T-helper 17 cell (primary cell): ENCODE measurements around the gene KRT36. TPM values are rescaled to one million over a fixed set of nuclear protein-coding genes. Genes with fewer than 3 reads are reported as not detected.

ENCODE experiments used
- ATAC-seq: fragments of 150-1000 bp; cut with Tn5 transposase; 2 replicates; pipeline ENCODE4 v1.10.0; 2021; ENCODE audit warnings: mild to moderate bottlenecking, moderate library complexity
- DNase-seq, 3 donors: peaks; one replicate each; pipeline versions ENCODE4 v3.0.0 to v3.0.0-alpha.2; 2020 to 2021
- H3K9me3 ChIP-seq: one replicate; pipeline ENCODE4 v1.7.0; 2013; ENCODE audit warnings: low read length, mild to moderate bottlenecking; ENCODE audit not compliant: control insufficient read depth, poor library complexity, severe bottlenecking
- H3K27ac Mint-ChIP-seq: one replicate; pipeline ENCODE4 v1.8.0; 2022; ENCODE audit warnings: mild to moderate bottlenecking, moderate library complexity, mixed read lengths
- H3K27me3 Mint-ChIP-seq: one replicate; pipeline ENCODE4 v1.8.0; 2022; ENCODE audit warnings: mixed read lengths
- H3K36me3 Mint-ChIP-seq: one replicate; pipeline ENCODE4 v1.8.0; 2022; ENCODE audit warnings: low read depth, mixed read lengths
- H3K4me1 Mint-ChIP-seq: one replicate; pipeline ENCODE4 v1.8.0; 2022; ENCODE audit warnings: mild to moderate bottlenecking, mixed read lengths
- H3K4me3 Mint-ChIP-seq: one replicate; pipeline ENCODE4 v1.8.0; 2022; ENCODE audit warnings: mild to moderate bottlenecking, moderate library complexity, mixed read lengths
- total RNA-seq, 4 donors: library from RNA in 2 of 4; stranded (reverse) in 2 of 4; gene quantifications; one replicate each; pipeline ENCODE4 v1.2.3 and lab custom pipeline; 2022 to 2026

KRT36 gene
- total RNA-seq, 2 donors from 2014 or later, result not detected

- H3K36me3 Mint-ChIP-seq, result no peaks in the 10 kb centered on the region
- H3K4me3 Mint-ChIP-seq, result no peak overlapping the region
- no peaks in the 10 kb centered on the region for H3K9me3 ChIP-seq
- no peak for ATAC-seq
- no peaks in the 10 kb centered on the region for H3K4me1 Mint-ChIP-seq
- DNase-seq, result no peak
- H3K27me3 Mint-ChIP-seq, result peaks cover 30% of the 10 kb centered on the region
- no peak overlapping the region for H3K27ac Mint-ChIP-seq
These were observed 42.9 kb downstream of the KRT36 start for GRCh38 chr17:41446806-41447205.

GRCh38 chr17:41444640-41445039, 45.1 kb downstream of the KRT36 start:
- no peaks in the 10 kb centered on the region for H3K4me1 Mint-ChIP-seq
- no peak overlapping the region for H3K27ac Mint-ChIP-seq
- DNase-seq, result no peak
- no peak for ATAC-seq
- peaks cover 41% of the 10 kb centered on the region for H3K27me3 Mint-ChIP-seq
- H3K36me3 Mint-ChIP-seq, result no peaks in the 10 kb centered on the region
- H3K9me3 ChIP-seq, result no peaks in the 10 kb centered on the region
- H3K4me3 Mint-ChIP-seq, result no peak overlapping the region

- H3K9me3 ChIP-seq, result no peaks in the 10 kb centered on the region
- Mint-ChIP-seq H3K27ac (peak overlapping the region; percentile 49), H3K4me1 (peaks cover 2% of the 10 kb centered on the region), H3K36me3 (no peaks in the 10 kb centered on the region), H3K27me3 (peaks cover 42% of the 10 kb centered on the region), H3K4me3 (no peak overlapping the region)
- ATAC-seq (no peak), DNase-seq (no peak)
These were observed 45.5 kb downstream of the KRT36 start for GRCh38 chr17:41444186-41444585.

DNA sequence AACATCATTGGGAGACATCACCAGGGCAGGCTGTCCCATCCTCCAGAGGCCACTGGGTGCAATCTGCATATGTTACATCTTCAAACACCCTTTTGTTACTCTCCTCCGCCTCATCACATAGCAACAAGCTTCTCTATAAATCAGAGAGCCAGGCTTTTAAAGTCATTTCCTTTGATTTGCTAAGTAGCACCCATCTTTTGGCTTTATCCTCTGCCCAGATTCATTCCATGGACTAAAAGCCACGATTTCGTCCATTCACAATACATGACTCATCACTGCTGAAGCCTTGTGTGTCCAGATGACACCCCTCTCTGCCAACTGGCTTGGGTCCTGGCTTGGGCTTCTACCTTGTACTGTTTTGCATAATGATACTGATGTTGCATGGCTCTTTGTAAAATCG, 47.0 kb downstream of the KRT36 start:
- no peak overlapping the region for H3K27ac Mint-ChIP-seq
- DNase-seq, result no peak
- ATAC-seq, result no peak
- H3K4me3 Mint-ChIP-seq, result no peak overlapping the region
- H3K27me3 Mint-ChIP-seq, result peaks cover 41% of the 10 kb centered on the region
- H3K4me1 Mint-ChIP-seq, result peaks cover 2% of the 10 kb centered on the region
- no peaks in the 10 kb centered on the region for H3K9me3 ChIP-seq
- no peaks in the 10 kb centered on the region for H3K36me3 Mint-ChIP-seq

DNA sequence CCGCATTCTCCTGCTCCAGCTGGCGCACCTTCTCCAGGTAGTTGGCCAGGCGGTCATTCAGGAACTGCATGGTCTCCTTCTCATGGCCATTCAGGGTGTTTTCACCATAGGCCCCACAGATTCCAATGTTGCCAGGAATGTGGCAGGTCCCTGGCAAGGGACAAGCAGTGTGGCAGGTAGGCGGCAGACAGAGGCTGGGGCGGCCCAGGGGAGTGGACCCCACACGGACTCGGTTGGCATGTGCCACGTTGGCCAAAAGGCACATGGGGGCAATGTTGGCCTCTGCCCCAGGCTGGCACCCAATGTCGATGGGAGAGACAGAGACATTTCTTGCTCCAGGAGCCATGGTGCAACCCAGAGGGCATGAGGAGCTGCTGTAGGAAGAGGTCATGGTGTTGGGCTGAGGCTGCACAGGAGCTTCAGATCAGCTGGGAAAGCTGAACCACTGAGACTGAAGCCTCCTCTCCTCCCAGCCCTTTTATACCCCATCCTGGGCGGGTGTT, 49.1 kb downstream of the KRT36 start, which contains the start of gene KRT38:
Gene KRT38 (minus strand): TSS at position 453 of the 503 bp plus-strand sequence. CDS start 62 bp downstream, at position 391.
- H3K36me3 Mint-ChIP-seq, result no peaks in the 10 kb centered on the region

GRCh38 chr17:41439375-41439774, 50.3 kb downstream of the KRT36 start:
- H3K9me3 ChIP-seq, result no peaks in the 10 kb centered on the region
- H3K27me3 Mint-ChIP-seq, result peaks cover 31% of the 10 kb centered on the region
- peaks cover 2% of the 10 kb centered on the region for H3K4me1 Mint-ChIP-seq
- peak overlapping the region; percentile 54 for H3K27ac Mint-ChIP-seq
- H3K4me3 Mint-ChIP-seq, result no peak overlapping the region
- no peak for DNase-seq
- ATAC-seq, result no peak
- H3K36me3 Mint-ChIP-seq, result no peaks in the 10 kb centered on the region

More for the DNA sequence above, 49.1 kb downstream of the KRT36 start, which contains the start of gene KRT38:
- H3K9me3 ChIP-seq, result no peaks in the 10 kb centered on the region
- DNase-seq (no peak), ATAC-seq (no peak)
- Mint-ChIP-seq H3K27ac (no peak within 1 kb of the TSS), H3K4me1 (peaks cover 2% of the 10 kb centered on the region), H3K27me3 (peaks cover 31% of the 10 kb centered on the region), H3K4me3 (no peak within 1 kb of the TSS)

DNA sequence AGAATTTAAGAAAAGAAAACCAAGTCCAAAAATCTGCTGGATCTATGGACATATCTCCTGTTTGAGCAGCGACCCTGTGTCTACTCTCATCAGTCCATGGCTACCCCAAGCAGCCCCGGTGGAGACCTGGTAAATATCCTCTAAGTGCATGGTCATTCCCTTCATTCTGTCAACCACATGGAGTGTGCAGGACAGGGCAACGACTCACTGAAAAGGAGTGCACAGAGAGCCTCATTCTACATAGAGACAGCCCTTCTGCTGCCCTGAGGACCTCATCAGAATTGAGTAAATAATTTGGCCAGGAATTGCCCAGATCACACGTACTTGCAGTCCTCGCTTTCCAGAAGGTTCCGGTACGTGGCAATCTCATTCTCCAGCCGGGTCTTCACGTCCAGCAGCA, 51.9 kb downstream of the KRT36 start:
- Mint-ChIP-seq H3K4me3 (no peak overlapping the region), H3K27ac (no peak overlapping the region), H3K4me1 (peaks cover 2% of the 10 kb centered on the region), H3K36me3 (no peaks in the 10 kb centered on the region), H3K27me3 (peaks cover 21% of the 10 kb centered on the region)
- H3K9me3 ChIP-seq, result no peaks in the 10 kb centered on the region
- DNase-seq (no peak), ATAC-seq (no peak)

DNA sequence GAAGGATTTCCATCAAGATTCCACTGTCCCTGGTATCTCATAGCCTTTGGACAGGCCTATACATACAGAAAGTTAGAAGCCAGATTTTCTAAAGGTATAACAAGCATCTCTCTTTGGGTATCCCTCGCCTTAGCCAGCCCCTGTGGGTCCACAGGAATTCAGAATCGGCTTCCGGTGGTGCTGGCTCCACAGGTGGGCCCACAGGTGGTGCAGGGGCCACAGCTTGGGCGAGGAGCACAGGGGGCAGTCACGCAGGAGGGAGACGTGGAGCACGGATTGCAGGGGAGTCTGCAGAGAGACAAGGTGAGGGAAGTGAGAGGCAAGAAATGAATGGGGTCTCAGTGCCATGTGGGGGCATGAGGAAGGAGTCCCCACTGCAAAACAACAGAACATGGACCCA, 52.5 kb downstream of the KRT36 start:
- H3K27me3 Mint-ChIP-seq, result peaks cover 21% of the 10 kb centered on the region
- H3K27ac Mint-ChIP-seq, result no peak overlapping the region
- no peak for DNase-seq
- no peaks in the 10 kb centered on the region for H3K9me3 ChIP-seq
- no peak for ATAC-seq
- H3K4me3 Mint-ChIP-seq, result no peak overlapping the region
- no peaks in the 10 kb centered on the region for H3K36me3 Mint-ChIP-seq
- peaks cover 2% of the 10 kb centered on the region for H3K4me1 Mint-ChIP-seq

Other genes starting within 250 kb of the KRT36 start
- not detected for gene KRTAP9-4, start 240.2 kb downstream of the KRT36 start, total RNA-seq
- not detected for gene KRTAP9-9, start 234.5 kb downstream of the KRT36 start, total RNA-seq
- not detected for gene KRTAP9-6, start 224.5 kb downstream of the KRT36 start, total RNA-seq
- not detected for gene KRTAP9-7, start 214.2 kb downstream of the KRT36 start, total RNA-seq
- gene KRTAP29-1, start 187.1 kb downstream of the KRT36 start, total RNA-seq, result not detected
- gene KRTAP16-1, start 180.6 kb downstream of the KRT36 start, total RNA-seq, result under 1 TPM; 0.17 to 0.34 TPM
- gene KRTAP17-1, start 174.2 kb downstream of the KRT36 start, total RNA-seq, result not detected
- not detected for gene KRT33A, start 139.1 kb downstream of the KRT36 start, total RNA-seq
- gene KRT33B, start 120.1 kb downstream of the KRT36 start, total RNA-seq, result not detected
- not detected for gene KRT34, start 107.6 kb downstream of the KRT36 start, total RNA-seq
- gene KRT31, start 92.3 kb downstream of the KRT36 start, total RNA-seq, result not detected
- gene KRT37, start 65.3 kb downstream of the KRT36 start, total RNA-seq, result not detected
- gene KRT38, start 48.9 kb downstream of the KRT36 start, total RNA-seq, result not detected
- not detected for gene KRT32, start 22.5 kb downstream of the KRT36 start, total RNA-seq
- gene KRT35, start 8.8 kb downstream of the KRT36 start, total RNA-seq, result not detected
- not detected for gene KRT13, start 15.7 kb upstream of the KRT36 start, total RNA-seq
- not detected for gene KRT15, start 29.0 kb upstream of the KRT36 start, total RNA-seq
- gene KRT19, start 38.4 kb upstream of the KRT36 start, total RNA-seq, result not detected
- not detected for gene KRT9, start 82.1 kb upstream of the KRT36 start, total RNA-seq
- not detected for gene KRT14, start 97.0 kb upstream of the KRT36 start, total RNA-seq
- not detected for gene KRT16, start 122.9 kb upstream of the KRT36 start, total RNA-seq
- gene KRT17, start 134.7 kb upstream of the KRT36 start, total RNA-seq, result not detected
- 1,000 to 10,000 TPM; 2,426 to 2,697 TPM for gene EIF1, start 199.0 kb upstream of the KRT36 start, total RNA-seq
- gene GAST, start 222.4 kb upstream of the KRT36 start, total RNA-seq, result not detected
- gene HAP1, start 244.7 kb upstream of the KRT36 start, total RNA-seq, result 1 to 10 TPM in 1 of 2 donors, under 1 TPM in 1; 0.15 to 1.3 TPM